CD4-positive, alpha-beta T cell (primary cell): ENCODE data around the gene CMIP. TPM values are rescaled to one million over a fixed set of nuclear protein-coding genes. Genes with fewer than 3 reads are reported as not detected.

Experiments used
- ATAC-seq: fragments of 200-7000 bp; cut with Tn5 transposase; one replicate; pipeline ENCODE4 v1.10.0; 2022; ENCODE audit warnings: mild to moderate bottlenecking; ENCODE audit not compliant: poor library complexity
- CTCF ChIA-PET: fragments of 350-600 bp; sonication (Branson Sonifier 250); formaldehyde crosslinking; loops from one replicate; lab custom pipeline; 2021; ENCODE audit warnings: antibody characterized with exemption, inconsistent platforms; lab: Charles Lee
- POLR2A ChIA-PET: fragments of 350-600 bp; sonication (Branson Sonifier 250); formaldehyde crosslinking; loops from one replicate; lab custom pipeline; 2021; ENCODE audit warnings: antibody characterized with exemption, inconsistent platforms; lab: Charles Lee
- DNase-seq, 14 experiments: peaks; one replicate each; pipeline ENCODE4 v3.0.0-alpha.2; 2013 to 2020; ENCODE audit warnings: mixed read lengths in 2 of 14
- H3K27ac ChIP-seq, 2 donors: one replicate each; pipeline versions ENCODE4 v1.5.1 to v1.7.0; 2013; ENCODE audit warnings: low read length in 2 of 2, low read depth in 1 of 2, mild to moderate bottlenecking in 1 of 2
- H3K27me3 ChIP-seq, 2 experiments: 1 replicate in 1 of 2; 2 replicates in 1 of 2; pipeline versions ENCODE4 v1.6.1 to v1.7.0; 2013; ENCODE audit warnings: low read length in 2 of 2, control low read depth in 1 of 2, mild to moderate bottlenecking in 1 of 2, moderate library complexity in 1 of 2; ENCODE audit not compliant: insufficient read depth in 2 of 2, control insufficient read depth in 1 of 2
- H3K36me3 ChIP-seq: one replicate; pipeline ENCODE4 v1.6.1; 2013; ENCODE audit warnings: low read length, control low read depth; ENCODE audit not compliant: insufficient read depth
- H3K4me1 ChIP-seq: one replicate; pipeline ENCODE4 v1.6.1; 2013; ENCODE audit warnings: low read length, control low read depth; ENCODE audit not compliant: insufficient read depth
- H3K4me3 ChIP-seq: one replicate; pipeline ENCODE4 v1.5.1; 2013; ENCODE audit warnings: mild to moderate bottlenecking, low read length, moderate library complexity
- H3K9me3 ChIP-seq, 2 experiments: 1 replicate in 1 of 2; 2 replicates in 1 of 2; pipeline versions ENCODE4 v1.6.1 to v1.7.0; 2013; ENCODE audit warnings: low read length in 2 of 2, mild to moderate bottlenecking in 2 of 2, control low read depth in 1 of 2, moderate library complexity in 1 of 2; ENCODE audit not compliant: control insufficient read depth in 1 of 2, insufficient read depth in 1 of 2
- H3K27ac Mint-ChIP-seq: one replicate; pipeline ENCODE4 v1.8.0; 2020; ENCODE audit warnings: mixed read lengths
- H3K27me3 Mint-ChIP-seq: one replicate; pipeline ENCODE4 v1.8.0; 2021; ENCODE audit warnings: mixed read lengths
- H3K36me3 Mint-ChIP-seq: one replicate; pipeline ENCODE4 v1.8.0; 2021; ENCODE audit warnings: low read depth, mixed read lengths
- H3K4me1 Mint-ChIP-seq: one replicate; pipeline ENCODE4 v1.8.0; 2021; ENCODE audit warnings: low read depth, mixed read lengths
- H3K4me3 Mint-ChIP-seq: one replicate; pipeline ENCODE4 v1.8.0; 2020; ENCODE audit warnings: mild to moderate bottlenecking, mixed read lengths
- H3K9me3 Mint-ChIP-seq: one replicate; pipeline ENCODE4 v1.8.0; 2020; ENCODE audit warnings: mixed read lengths
- CTCF ChIP-seq: fragments of 200-600 bp; IDR thresholded peaks from one replicate; pipeline ENCODE4 v1.8.0; 2022; ENCODE audit warnings: antibody characterized with exemption, mild to moderate bottlenecking
- intact Hi-C, 2 experiments: fragments of 100-400 bp; cut with DNase I in 1 of 2; cut with micrococcal nuclease in 1 of 2; formaldehyde crosslinking; loops; one replicate each; pipeline versions ENCODE4 v1.15.1 to v1.9.0; 2023 to 2025; cut with DNase I, micrococcal nuclease
- total RNA-seq, 174 experiments: library from RNA in 2 of 174; stranded (reverse) in 2 of 174; gene quantifications; one replicate each; pipeline ENCODE4 v1.2.3 and lab custom pipeline; 2021 to 2026

The CMIP gene
- total RNA-seq, 2 experiments from 2014 or later, result 33.5 to 35.3 TPM

GRCh38 chr16:81568749-81569087 lies 124.1 kb downstream of the CMIP start:
- peaks cover 3% of the 10 kb centered on the region for H3K36me3 Mint-ChIP-seq
- H3K27ac Mint-ChIP-seq, result peak overlapping the region; percentile 27

GRCh38 chr16:81569361-81570034 lies 124.9 kb downstream of the CMIP start:
- TF ChIP-seq CTCF, result no peak
- Histone ChIP-seq H3K9me3 (peaks cover 0 to 16% of the 10 kb centered on the region in 2 experiments), H3K27me3 (no peaks in the 10 kb centered on the region), H3K36me3 (peaks cover 2% of the 10 kb centered on the region), H3K4me3 (no peak overlapping the region), H3K4me1 (peaks cover 18% of the 10 kb centered on the region), H3K27ac (no peak overlapping the region)
- POLR2A ChIA-PET, result no interaction called here
- no peak for ATAC-seq
- H3K9me3 Mint-ChIP-seq, result no peaks in the 10 kb centered on the region
- H3K27ac Mint-ChIP-seq, result peak overlapping the region; percentile 18
- CTCF ChIA-PET, result no interaction called here
- DNase-seq, result no peak
- intact Hi-C loops, result no loop called here
- no peaks in the 10 kb centered on the region for H3K27me3 Mint-ChIP-seq
- H3K36me3 Mint-ChIP-seq, result peaks cover 3% of the 10 kb centered on the region
- peaks cover 24% of the 10 kb centered on the region for H3K4me1 Mint-ChIP-seq
- H3K4me3 Mint-ChIP-seq, result no peak overlapping the region

More at GRCh38 chr16:81568749-81569087, 124.1 kb downstream of the CMIP start:
- H3K36me3 ChIP-seq, result peaks cover 2% of the 10 kb centered on the region
- peaks cover 29% of the 10 kb centered on the region for H3K4me1 Mint-ChIP-seq
- intact Hi-C loops, result no loop called here
- no peak overlapping the region for H3K4me3 Mint-ChIP-seq
- ATAC-seq (no peak), DNase-seq (no peak)
- no peaks in the 10 kb centered on the region for H3K9me3 Mint-ChIP-seq
- POLR2A ChIA-PET, result no interaction called here
- no peak overlapping the region for H3K27ac ChIP-seq
- H3K9me3 ChIP-seq, result peaks cover 0 to 16% of the 10 kb centered on the region in 2 experiments
- CTCF ChIA-PET, result no interaction called here
- peaks cover 18% of the 10 kb centered on the region for H3K4me1 ChIP-seq
- TF ChIP-seq CTCF, result no peak
- H3K27me3 Mint-ChIP-seq, result no peaks in the 10 kb centered on the region
- H3K4me3 ChIP-seq, result no peak overlapping the region
- H3K27me3 ChIP-seq, result no peaks in the 10 kb centered on the region

GRCh38 chr16:81570151-81570846 lies 125.7 kb downstream of the CMIP start:
- Histone ChIP-seq H3K27me3 (no peaks in the 10 kb centered on the region), H3K4me1 (peaks cover 18% of the 10 kb centered on the region), H3K36me3 (peaks cover 2% of the 10 kb centered on the region), H3K4me3 (no peak overlapping the region), H3K27ac (no peak overlapping the region), H3K9me3 (peaks cover 0 to 11% of the 10 kb centered on the region in 2 experiments)
- ATAC-seq (no peak), DNase-seq (no peak)
- Mint-ChIP-seq H3K27me3 (no peaks in the 10 kb centered on the region), H3K4me3 (no peak overlapping the region), H3K27ac (no peak overlapping the region), H3K9me3 (no peaks in the 10 kb centered on the region), H3K4me1 (peaks cover 28% of the 10 kb centered on the region), H3K36me3 (peaks cover 3% of the 10 kb centered on the region)
- intact Hi-C loops, result no loop called here
- POLR2A ChIA-PET, result no interaction called here
- no peak for TF ChIP-seq CTCF
- CTCF ChIA-PET, result no interaction called here
